WTC11 (cell line): Measurements from ENCODE around the gene ANO2.

Experiments
- ETV6 ChIP-seq: sonication (generic); formaldehyde crosslinking; IDR thresholded peaks from 2 replicates; pipeline ENCODE4 v1.8.1; 2022; ENCODE audit warnings: mild to moderate bottlenecking, missing genetic modification reagents
- HMGA2 ChIP-seq: fragments of 250-450 bp; sonication (Bioruptor Pico); IDR thresholded peaks from 2 replicates; pipeline ENCODE4 v1.4.0; 2021; ENCODE audit warnings: mild to moderate bottlenecking, moderate library complexity
- JUN ChIP-seq: sonication (generic); formaldehyde crosslinking; IDR thresholded peaks from 2 replicates; pipeline ENCODE4 v1.8.0; 2023; ENCODE audit warnings: mild to moderate bottlenecking, missing genetic modification reagents
- KAT7 ChIP-seq: sonication (generic); formaldehyde crosslinking; IDR thresholded peaks from 2 replicates; pipeline ENCODE4 v1.8.1; 2023; ENCODE audit warnings: missing genetic modification reagents, mild to moderate bottlenecking, borderline replicate concordance
- NFE2L1 ChIP-seq: sonication (generic); formaldehyde crosslinking; IDR thresholded peaks from 2 replicates; pipeline ENCODE4 v1.8.1; 2023; ENCODE audit warnings: missing genetic modification reagents
- NR1H2 ChIP-seq: sonication (generic); formaldehyde crosslinking; IDR thresholded peaks from 2 replicates; pipeline ENCODE4 v1.9.0; 2021; ENCODE audit warnings: mild to moderate bottlenecking, moderate library complexity, missing genetic modification reagents
- TEAD4 ChIP-seq: sonication (generic); formaldehyde crosslinking; IDR thresholded peaks from 2 replicates; pipeline ENCODE4 v1.8.0; 2022; ENCODE audit warnings: mild to moderate bottlenecking, missing genetic modification reagents
- ZNF512 ChIP-seq: sonication (generic); formaldehyde crosslinking; IDR thresholded peaks from 2 replicates; pipeline ENCODE4 v1.8.1; 2022; ENCODE audit warnings: missing genetic modification reagents, borderline replicate concordance
- TF ChIP-seq, protein P1 (sequence below): sonication (generic); formaldehyde crosslinking; IDR thresholded peaks from 2 replicates; pipeline ENCODE4 v1.8.0; 2022; ENCODE audit warnings: mild to moderate bottlenecking, missing genetic modification reagents
- TF ChIP-seq, protein P2 (sequence below): fragments of 200-600 bp; IDR thresholded peaks from 2 replicates; pipeline ENCODE4 v1.8.0; 2022; ENCODE audit warnings: antibody characterized with exemption

DNA sequence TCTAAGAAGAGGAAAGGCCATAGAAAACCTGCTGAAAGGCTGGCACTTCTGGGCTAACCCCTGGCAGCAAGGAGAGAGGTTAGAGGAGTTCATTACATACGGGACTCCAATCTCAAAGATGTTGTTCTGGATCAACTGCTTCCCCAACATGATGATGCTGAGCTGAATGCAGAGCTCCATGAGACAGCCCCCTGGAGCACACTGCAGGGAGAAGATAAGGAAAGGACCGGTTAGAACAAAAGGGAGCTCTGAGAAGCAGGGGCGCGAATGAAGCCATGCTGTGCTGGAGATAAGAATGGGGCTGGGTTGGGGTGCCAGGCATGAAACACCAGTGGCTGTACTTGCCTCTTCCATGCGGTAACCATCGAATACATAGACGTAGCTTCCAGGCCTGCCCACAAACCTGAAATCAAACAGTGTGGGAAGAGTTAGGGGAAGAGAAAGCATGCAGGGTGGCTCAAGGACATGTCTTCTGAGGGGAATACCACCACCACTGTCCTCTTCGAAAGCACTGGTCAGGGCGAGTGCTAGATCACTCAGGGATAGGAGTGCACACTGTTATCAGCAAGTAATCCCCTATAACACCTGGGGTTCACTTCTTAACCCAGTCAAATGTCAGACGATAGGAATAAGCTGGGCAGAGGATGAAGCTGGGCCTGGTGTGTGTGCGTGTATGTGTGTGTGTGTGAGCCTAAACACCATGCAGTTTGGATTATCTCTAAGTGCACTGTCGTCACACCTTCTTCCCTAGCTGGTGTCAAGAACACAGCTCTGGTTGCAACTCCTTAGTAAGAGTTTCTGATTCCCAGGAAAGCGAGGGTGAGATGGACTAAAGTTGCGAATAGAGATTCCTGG lies 332.3 kb downstream of the ANO2 start:
- TF ChIP-seq ZNF512 (CRISPR knock-in tag) (no peak), KAT7 (no peak), NR1H2 (no peak), JUN (CRISPR knock-in tag) (no peak), TEAD4 (CRISPR knock-in tag) (no peak), ETV6 (CRISPR knock-in tag) (no peak), NFE2L1 (CRISPR knock-in tag) (no peak), HMGA2 (CRISPR knock-in tag) (no peak)
- TF ChIP-seq, protein P1, sequence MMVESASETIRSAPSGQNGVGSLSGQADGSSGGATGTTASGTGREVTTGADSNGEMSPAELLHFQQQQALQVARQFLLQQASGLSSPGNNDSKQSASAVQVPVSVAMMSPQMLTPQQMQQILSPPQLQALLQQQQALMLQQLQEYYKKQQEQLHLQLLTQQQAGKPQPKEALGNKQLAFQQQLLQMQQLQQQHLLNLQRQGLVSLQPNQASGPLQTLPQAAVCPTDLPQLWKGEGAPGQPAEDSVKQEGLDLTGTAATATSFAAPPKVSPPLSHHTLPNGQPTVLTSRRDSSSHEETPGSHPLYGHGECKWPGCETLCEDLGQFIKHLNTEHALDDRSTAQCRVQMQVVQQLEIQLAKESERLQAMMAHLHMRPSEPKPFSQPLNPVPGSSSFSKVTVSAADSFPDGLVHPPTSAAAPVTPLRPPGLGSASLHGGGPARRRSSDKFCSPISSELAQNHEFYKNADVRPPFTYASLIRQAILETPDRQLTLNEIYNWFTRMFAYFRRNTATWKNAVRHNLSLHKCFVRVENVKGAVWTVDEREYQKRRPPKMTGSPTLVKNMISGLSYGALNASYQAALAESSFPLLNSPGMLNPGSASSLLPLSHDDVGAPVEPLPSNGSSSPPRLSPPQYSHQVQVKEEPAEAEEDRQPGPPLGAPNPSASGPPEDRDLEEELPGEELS (CRISPR knock-in tag), result no peak
- TF ChIP-seq, protein P2, sequence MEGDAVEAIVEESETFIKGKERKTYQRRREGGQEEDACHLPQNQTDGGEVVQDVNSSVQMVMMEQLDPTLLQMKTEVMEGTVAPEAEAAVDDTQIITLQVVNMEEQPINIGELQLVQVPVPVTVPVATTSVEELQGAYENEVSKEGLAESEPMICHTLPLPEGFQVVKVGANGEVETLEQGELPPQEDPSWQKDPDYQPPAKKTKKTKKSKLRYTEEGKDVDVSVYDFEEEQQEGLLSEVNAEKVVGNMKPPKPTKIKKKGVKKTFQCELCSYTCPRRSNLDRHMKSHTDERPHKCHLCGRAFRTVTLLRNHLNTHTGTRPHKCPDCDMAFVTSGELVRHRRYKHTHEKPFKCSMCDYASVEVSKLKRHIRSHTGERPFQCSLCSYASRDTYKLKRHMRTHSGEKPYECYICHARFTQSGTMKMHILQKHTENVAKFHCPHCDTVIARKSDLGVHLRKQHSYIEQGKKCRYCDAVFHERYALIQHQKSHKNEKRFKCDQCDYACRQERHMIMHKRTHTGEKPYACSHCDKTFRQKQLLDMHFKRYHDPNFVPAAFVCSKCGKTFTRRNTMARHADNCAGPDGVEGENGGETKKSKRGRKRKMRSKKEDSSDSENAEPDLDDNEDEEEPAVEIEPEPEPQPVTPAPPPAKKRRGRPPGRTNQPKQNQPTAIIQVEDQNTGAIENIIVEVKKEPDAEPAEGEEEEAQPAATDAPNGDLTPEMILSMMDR, result no peak
